ENCODE measurements around the gene SIK3.

GRCh38 chr11:117037975-117038350 is 60.3 kb downstream of the SIK3 start:
- TF ChIP-seq, protein P1, sequence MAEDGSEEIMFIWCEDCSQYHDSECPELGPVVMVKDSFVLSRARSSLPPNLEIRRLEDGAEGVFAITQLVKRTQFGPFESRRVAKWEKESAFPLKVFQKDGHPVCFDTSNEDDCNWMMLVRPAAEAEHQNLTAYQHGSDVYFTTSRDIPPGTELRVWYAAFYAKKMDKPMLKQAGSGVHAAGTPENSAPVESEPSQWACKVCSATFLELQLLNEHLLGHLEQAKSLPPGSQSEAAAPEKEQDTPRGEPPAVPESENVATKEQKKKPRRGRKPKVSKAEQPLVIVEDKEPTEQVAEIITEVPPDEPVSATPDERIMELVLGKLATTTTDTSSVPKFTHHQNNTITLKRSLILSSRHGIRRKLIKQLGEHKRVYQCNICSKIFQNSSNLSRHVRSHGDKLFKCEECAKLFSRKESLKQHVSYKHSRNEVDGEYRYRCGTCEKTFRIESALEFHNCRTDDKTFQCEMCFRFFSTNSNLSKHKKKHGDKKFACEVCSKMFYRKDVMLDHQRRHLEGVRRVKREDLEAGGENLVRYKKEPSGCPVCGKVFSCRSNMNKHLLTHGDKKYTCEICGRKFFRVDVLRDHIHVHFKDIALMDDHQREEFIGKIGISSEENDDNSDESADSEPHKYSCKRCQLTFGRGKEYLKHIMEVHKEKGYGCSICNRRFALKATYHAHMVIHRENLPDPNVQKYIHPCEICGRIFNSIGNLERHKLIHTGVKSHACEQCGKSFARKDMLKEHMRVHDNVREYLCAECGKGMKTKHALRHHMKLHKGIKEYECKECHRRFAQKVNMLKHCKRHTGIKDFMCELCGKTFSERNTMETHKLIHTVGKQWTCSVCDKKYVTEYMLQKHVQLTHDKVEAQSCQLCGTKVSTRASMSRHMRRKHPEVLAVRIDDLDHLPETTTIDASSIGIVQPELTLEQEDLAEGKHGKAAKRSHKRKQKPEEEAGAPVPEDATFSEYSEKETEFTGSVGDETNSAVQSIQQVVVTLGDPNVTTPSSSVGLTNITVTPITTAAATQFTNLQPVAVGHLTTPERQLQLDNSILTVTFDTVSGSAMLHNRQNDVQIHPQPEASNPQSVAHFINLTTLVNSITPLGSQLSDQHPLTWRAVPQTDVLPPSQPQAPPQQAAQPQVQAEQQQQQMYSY (CRISPR knock-in tag; IDR thresholded peaks at IDR 0.05) = no peak
- TF ChIP-seq CREB1 (CRISPR knock-in tag; IDR thresholded peaks at IDR 0.05) (no peak), E2F1 (CRISPR knock-in tag; IDR thresholded peaks at IDR 0.05) (no peak), ZNF317 (CRISPR knock-in tag; IDR thresholded peaks at IDR 0.05; ENCODE audit: borderline replicate concordance, low read depth) (no peak), TEAD4 (CRISPR knock-in tag; IDR thresholded peaks at IDR 0.05) (no peak)
- TF ChIP-seq, protein P2, sequence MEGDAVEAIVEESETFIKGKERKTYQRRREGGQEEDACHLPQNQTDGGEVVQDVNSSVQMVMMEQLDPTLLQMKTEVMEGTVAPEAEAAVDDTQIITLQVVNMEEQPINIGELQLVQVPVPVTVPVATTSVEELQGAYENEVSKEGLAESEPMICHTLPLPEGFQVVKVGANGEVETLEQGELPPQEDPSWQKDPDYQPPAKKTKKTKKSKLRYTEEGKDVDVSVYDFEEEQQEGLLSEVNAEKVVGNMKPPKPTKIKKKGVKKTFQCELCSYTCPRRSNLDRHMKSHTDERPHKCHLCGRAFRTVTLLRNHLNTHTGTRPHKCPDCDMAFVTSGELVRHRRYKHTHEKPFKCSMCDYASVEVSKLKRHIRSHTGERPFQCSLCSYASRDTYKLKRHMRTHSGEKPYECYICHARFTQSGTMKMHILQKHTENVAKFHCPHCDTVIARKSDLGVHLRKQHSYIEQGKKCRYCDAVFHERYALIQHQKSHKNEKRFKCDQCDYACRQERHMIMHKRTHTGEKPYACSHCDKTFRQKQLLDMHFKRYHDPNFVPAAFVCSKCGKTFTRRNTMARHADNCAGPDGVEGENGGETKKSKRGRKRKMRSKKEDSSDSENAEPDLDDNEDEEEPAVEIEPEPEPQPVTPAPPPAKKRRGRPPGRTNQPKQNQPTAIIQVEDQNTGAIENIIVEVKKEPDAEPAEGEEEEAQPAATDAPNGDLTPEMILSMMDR (IDR thresholded peaks at IDR 0.05) = no peak
- TF ChIP-seq, protein P3, sequence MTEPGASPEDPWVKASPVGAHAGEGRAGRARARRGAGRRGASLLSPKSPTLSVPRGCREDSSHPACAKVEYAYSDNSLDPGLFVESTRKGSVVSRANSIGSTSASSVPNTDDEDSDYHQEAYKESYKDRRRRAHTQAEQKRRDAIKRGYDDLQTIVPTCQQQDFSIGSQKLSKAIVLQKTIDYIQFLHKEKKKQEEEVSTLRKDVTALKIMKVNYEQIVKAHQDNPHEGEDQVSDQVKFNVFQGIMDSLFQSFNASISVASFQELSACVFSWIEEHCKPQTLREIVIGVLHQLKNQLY (CRISPR knock-in tag; IDR thresholded peaks at IDR 0.05) = no peak

Data from WTC11 (cell line).